CD4-positive, alpha-beta memory T cell (primary cell): ENCODE data around the gene BIRC7. TPM values are rescaled to one million over a fixed set of nuclear protein-coding genes. Genes with fewer than 3 reads are reported as not detected.

Experiments
- CTCF ChIA-PET: fragments of 350-600 bp; sonication (Branson Sonifier 250); formaldehyde crosslinking; loops from one replicate; lab custom pipeline; 2021; ENCODE audit warnings: inconsistent platforms; ENCODE audit not compliant: partially characterized antibody; lab: Charles Lee
- POLR2A ChIA-PET: fragments of 350-600 bp; sonication (Branson Sonifier 250); formaldehyde crosslinking; loops from one replicate; lab custom pipeline; 2021; ENCODE audit not compliant: partially characterized antibody; lab: Charles Lee
- DNase-seq, 5 donors: peaks; one replicate each; pipeline versions ENCODE4 v3.0.0 to v3.0.0-alpha.2; 2020 to 2022; ENCODE audit warnings: mixed read lengths in 1 of 5
- H3K27ac ChIP-seq: one replicate; pipeline ENCODE4 v1.7.0; 2013; ENCODE audit warnings: low read depth, low read length
- H3K27me3 ChIP-seq: 2 replicates; pipeline ENCODE4 v1.7.0; 2013; ENCODE audit warnings: mild to moderate bottlenecking, low read length, moderate library complexity; ENCODE audit not compliant: insufficient read depth
- H3K36me3 ChIP-seq: 2 replicates; pipeline ENCODE4 v1.7.0; 2013; ENCODE audit warnings: mild to moderate bottlenecking, low read length, moderate library complexity; ENCODE audit not compliant: insufficient read depth
- H3K4me1 ChIP-seq: 2 replicates; pipeline ENCODE4 v1.7.0; 2013; ENCODE audit warnings: mild to moderate bottlenecking, low read length, moderate library complexity; ENCODE audit not compliant: insufficient read depth
- H3K4me3 ChIP-seq, 2 donors: one replicate each; pipeline ENCODE4 v1.7.0; 2013; ENCODE audit warnings: low read length in 2 of 2, mild to moderate bottlenecking in 1 of 2
- H3K9me3 ChIP-seq, 2 donors: one replicate each; pipeline ENCODE4 v1.7.0; 2013; ENCODE audit warnings: low read length in 2 of 2, control low read depth in 1 of 2; ENCODE audit not compliant: control insufficient read depth in 1 of 2
- H3K27ac Mint-ChIP-seq, 7 donors: one replicate each; pipeline ENCODE4 v1.8.0; 2020 to 2021; ENCODE audit warnings: mixed read lengths in 7 of 7, mild to moderate bottlenecking in 6 of 7, inconsistent platforms in 3 of 7, moderate library complexity in 3 of 7
- H3K27me3 Mint-ChIP-seq, 2 donors: one replicate each; pipeline ENCODE4 v1.8.0; 2020 to 2021; ENCODE audit warnings: mixed read lengths in 2 of 2
- H3K36me3 Mint-ChIP-seq, 2 donors: one replicate each; pipeline ENCODE4 v1.8.0; 2020 to 2021; ENCODE audit warnings: mixed read lengths in 2 of 2, inconsistent platforms in 1 of 2, mild to moderate bottlenecking in 1 of 2
- H3K4me1 Mint-ChIP-seq, 4 donors: one replicate each; pipeline ENCODE4 v1.8.0; 2020 to 2021; ENCODE audit warnings: mixed read lengths in 4 of 4, mild to moderate bottlenecking in 1 of 4
- H3K4me3 Mint-ChIP-seq, 8 donors: one replicate each; pipeline ENCODE4 v1.8.0; 2020 to 2021; ENCODE audit warnings: mixed read lengths in 8 of 8, mild to moderate bottlenecking in 7 of 8, moderate library complexity in 6 of 8, inconsistent platforms in 3 of 8
- H3K9me3 Mint-ChIP-seq, 8 donors: one replicate each; pipeline ENCODE4 v1.8.0; 2020 to 2021; ENCODE audit warnings: mixed read lengths in 8 of 8, mild to moderate bottlenecking in 5 of 8, inconsistent platforms in 3 of 8, moderate library complexity in 1 of 8
- intact Hi-C: fragments of 100-400 bp; cut with micrococcal nuclease; formaldehyde crosslinking; loops from one replicate; pipeline ENCODE4 v1.15.1; 2023
- polyA plus RNA-seq, 2 donors: library from polyadenylated mRNA; unstranded; fragments of 300-500 nt; fragmentation: Illumina TruSeq; gene quantifications; one replicate each; pipeline ENCODE4 v1.2.3, GENCODE V29; 2021
- total RNA-seq, 2 experiments: library from RNA; stranded (reverse); gene quantifications; one replicate each; pipeline ENCODE4 v1.2.3, GENCODE V29; 2021

BIRC7 gene
- total and polyA plus RNA-seq, 4 experiments from 2014 or later = not detected

- Mint-ChIP-seq H3K4me3 (peak overlapping the region; percentile 57 to 86 (median 78)), H3K36me3 (peaks cover 7 to 38% of the 10 kb centered on the region in 2 donors)
- POLR2A ChIA-PET = interaction anchor here (0.7 to 3.5 kb wide), 3 partner anchors 11 to 13 kb away, joined by 3 to 15 read pairs (median 4); partner anchors contain the start of gene ARFGAP1
Measured at GRCh38 chr20:63284083-63284440, 48.4 kb downstream of the BIRC7 start.

DNA sequence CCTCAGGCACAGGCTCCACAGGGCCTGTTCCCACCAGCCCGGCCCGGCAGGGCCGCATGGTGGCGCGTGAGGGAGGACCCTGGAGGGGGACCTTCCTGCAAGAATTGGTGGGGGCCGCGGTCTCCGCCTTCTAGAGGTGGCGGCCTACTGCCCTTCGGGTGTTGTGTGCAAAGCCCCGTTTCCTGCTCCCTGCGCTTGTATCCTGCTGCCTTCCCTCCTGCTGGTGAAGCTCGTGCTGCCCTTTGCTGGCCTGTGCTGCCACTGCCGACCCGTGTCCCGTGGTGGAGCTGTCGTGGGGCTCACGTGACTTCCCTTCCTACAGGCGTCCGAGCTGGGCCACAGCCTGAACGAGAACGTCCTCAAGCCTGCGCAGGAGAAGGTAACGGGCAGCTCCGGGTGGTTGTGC is 48.8 kb downstream of the BIRC7 start:
- H3K4me3 ChIP-seq = peak overlapping the region in 1 of 2 donors; percentile 18
- H3K27ac ChIP-seq = peak overlapping the region; percentile 9
- intact Hi-C loops = no loop called here
- H3K9me3 ChIP-seq = no peaks in the 10 kb centered on the region
- H3K4me1 ChIP-seq = no peaks in the 10 kb centered on the region
- Mint-ChIP-seq H3K27me3 (no peaks in the 10 kb centered on the region), H3K4me3 (peak overlapping the region; percentile 71 to 86 (median 83)), H3K9me3 (no peaks in the 10 kb centered on the region), H3K36me3 (peaks cover 7 to 34% of the 10 kb centered on the region in 2 donors), H3K27ac (peak overlapping the region in 4 of 7 donors; percentile 22 to 62 (median 49)), H3K4me1 (peaks cover 0 to 15% (median 2%) of the 10 kb centered on the region in 4 donors)
- H3K36me3 ChIP-seq = peaks cover 26% of the 10 kb centered on the region
- ChIA-PET CTCF (interaction anchor here (1.6 kb wide), 1 partner anchor 61 kb away, joined by 4 read pairs; no protein-coding TSS in a partner anchor), POLR2A (interaction anchor here (0.7 to 3.5 kb wide), 3 partner anchors 10 to 12 kb away, joined by 3 to 15 read pairs (median 4); partner anchors contain the start of gene ARFGAP1)
- DNase-seq = peak in 1 of 5 donors; percentile 20
- H3K27me3 ChIP-seq = no peaks in the 10 kb centered on the region

More at GRCh38 chr20:63284083-63284440, 48.4 kb downstream of the BIRC7 start:
- Mint-ChIP-seq H3K27ac (peak overlapping the region in 5 of 7 donors; percentile 50 to 90 (median 67)), H3K27me3 (no peaks in the 10 kb centered on the region), H3K4me1 (peaks cover 0 to 15% (median 2%) of the 10 kb centered on the region in 4 donors), H3K9me3 (no peaks in the 10 kb centered on the region)
- H3K36me3 ChIP-seq = peaks cover 31% of the 10 kb centered on the region
- H3K4me3 ChIP-seq = peak overlapping the region in 1 of 2 donors; percentile 18
- no peaks in the 10 kb centered on the region for H3K9me3 ChIP-seq
- DNase-seq = peak in 4 of 5 donors; percentile 24 to 36 (median 34)
- no peaks in the 10 kb centered on the region for H3K4me1 ChIP-seq
- H3K27me3 ChIP-seq = no peaks in the 10 kb centered on the region
- intact Hi-C loops = no loop called here
- CTCF ChIA-PET = interaction anchor here (1.6 kb wide), 1 partner anchor 61 kb away, joined by 4 read pairs; no protein-coding TSS in a partner anchor
- H3K27ac ChIP-seq = no peak overlapping the region

- Mint-ChIP-seq H3K4me3 (peak overlapping the region in 7 of 8 donors; percentile 71 to 86 (median 84)), H3K4me1 (peaks cover 0 to 15% (median 2%) of the 10 kb centered on the region in 4 donors), H3K36me3 (peaks cover 7 to 32% of the 10 kb centered on the region in 2 donors), H3K27me3 (no peaks in the 10 kb centered on the region), H3K27ac (peak overlapping the region in 3 of 7 donors; percentile 22 to 62 (median 57)), H3K9me3 (no peaks in the 10 kb centered on the region)
- Histone ChIP-seq H3K27ac (peak overlapping the region; percentile 9), H3K4me3 (peak overlapping the region in 1 of 2 donors; percentile 18), H3K36me3 (peaks cover 25% of the 10 kb centered on the region), H3K27me3 (no peaks in the 10 kb centered on the region), H3K9me3 (no peaks in the 10 kb centered on the region), H3K4me1 (no peaks in the 10 kb centered on the region)
- ChIA-PET CTCF (interaction anchor here (1.6 kb wide), 1 partner anchor 62 kb away, joined by 4 read pairs; no protein-coding TSS in a partner anchor), POLR2A (interaction anchor here (1.4 to 3.5 kb wide), 2 partner anchors 12 kb away, joined by 4 to 15 read pairs; partner anchors contain the start of gene ARFGAP1)
- DNase-seq = peak in 1 of 5 donors; percentile 19
- intact Hi-C loops = no loop called here
Measured at GRCh38 chr20:63284981-63285524, 49.3 kb downstream of the BIRC7 start.

DNA sequence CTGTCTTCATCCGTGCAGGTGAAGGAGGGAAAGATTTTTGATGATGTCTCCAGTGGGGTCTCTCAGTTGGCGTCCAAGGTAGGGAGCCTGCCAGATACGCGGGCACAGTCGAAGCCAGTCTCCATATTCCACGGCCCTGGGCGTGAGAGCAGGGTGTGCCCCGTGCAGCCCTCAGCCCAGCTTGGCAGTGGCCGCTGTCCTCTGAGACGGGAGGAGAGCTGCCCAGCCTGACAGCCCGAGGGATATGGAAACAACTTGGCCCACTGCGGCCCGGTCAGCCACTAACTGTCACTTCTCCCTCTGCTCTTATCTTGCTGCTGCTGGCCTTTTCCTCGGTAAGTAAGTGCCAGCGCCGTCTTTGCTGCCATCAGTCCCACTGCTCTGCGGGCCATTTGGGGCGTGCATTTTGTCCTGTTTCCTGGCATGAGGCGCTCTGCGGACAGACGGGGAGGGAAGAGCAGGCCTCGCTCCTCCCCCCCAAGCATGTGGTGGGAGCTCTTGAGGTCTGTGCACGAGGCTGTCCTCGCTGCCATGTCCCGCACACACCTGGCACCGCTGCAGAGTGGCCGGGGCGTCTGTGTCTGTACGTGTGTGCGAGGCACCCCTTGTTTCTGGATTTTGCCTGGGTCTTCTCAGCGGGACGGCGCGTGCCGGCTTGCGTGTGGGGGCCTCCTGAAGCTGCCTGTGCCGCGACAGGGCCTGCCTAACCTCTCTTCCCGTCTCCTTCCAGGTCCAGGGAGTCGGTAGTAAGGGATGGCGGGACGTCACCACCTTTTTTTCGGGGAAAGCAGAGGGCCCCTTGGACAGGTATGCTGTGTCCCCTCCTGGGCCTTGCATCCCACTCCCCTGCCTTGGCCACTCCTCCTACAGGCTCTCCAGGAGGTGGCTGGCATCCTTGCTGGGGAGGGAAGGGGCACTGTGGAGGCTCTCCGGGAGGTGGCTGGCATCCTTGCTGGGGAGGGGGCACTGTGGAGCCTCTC is 50.2 kb downstream of the BIRC7 start:
- no peaks in the 10 kb centered on the region for H3K9me3 Mint-ChIP-seq
- POLR2A ChIA-PET = interaction anchor here (3.5 kb wide), 1 partner anchor 13 kb away, joined by 15 read pairs; the partner anchor contains the start of gene ARFGAP1

DNA sequence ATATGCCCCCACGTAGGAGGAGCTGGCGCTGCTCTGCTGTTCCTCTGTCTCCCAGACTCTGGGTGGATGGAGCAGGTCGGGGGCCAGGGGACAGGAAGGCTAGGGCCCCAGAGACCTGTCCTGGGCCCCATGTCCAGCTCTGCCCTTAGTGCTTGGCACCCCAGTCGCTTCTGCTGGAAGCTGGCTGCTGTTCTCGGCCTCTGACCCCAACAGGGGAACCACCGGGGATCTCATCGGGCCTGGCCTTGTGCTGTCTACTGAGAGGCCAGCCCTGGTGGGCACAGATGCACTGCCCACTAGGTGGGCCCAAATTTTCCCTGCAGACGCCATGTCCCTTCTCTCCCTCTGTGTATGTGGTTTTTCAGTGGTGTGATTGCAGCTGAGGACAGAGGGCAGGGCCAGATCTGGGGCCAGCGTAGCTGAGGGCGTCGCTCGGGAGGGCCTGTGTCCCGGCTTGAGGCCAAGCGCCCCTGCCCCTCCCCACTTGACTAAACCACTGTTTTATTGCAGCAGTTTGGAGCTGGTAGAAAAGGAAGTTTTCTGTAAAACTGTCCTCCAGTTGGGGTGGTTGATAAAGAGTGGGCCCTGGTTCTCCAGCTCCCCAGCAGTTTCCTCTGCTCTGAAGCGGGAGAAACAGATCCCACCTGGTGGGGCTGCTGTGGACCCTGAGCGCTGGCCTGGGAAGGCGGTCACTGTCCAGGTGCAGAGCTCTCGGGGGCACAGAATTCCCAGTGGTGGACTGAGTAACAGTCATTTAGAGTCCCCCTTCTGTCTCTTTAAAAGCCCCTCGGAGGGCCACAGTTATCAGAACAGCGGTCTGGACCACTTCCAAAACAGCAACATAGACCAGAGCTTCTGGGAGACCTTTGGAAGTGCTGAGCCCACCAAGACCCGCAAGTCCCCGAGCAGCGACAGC is 51.3 kb downstream of the BIRC7 start:
- Histone ChIP-seq H3K9me3 (no peaks in the 10 kb centered on the region), H3K4me3 (no peak overlapping the region), H3K4me1 (no peaks in the 10 kb centered on the region), H3K27me3 (no peaks in the 10 kb centered on the region), H3K27ac (no peak overlapping the region), H3K36me3 (peaks cover 17% of the 10 kb centered on the region)
- Mint-ChIP-seq H3K36me3 (peaks cover 3 to 26% of the 10 kb centered on the region in 2 donors), H3K4me1 (peaks cover 0 to 15% (median 2%) of the 10 kb centered on the region in 4 donors), H3K27me3 (no peaks in the 10 kb centered on the region), H3K27ac (no peak overlapping the region), H3K9me3 (no peaks in the 10 kb centered on the region), H3K4me3 (no peak overlapping the region)
- CTCF ChIA-PET = no interaction called here
- intact Hi-C loops = no loop called here
- peak in 1 of 5 donors; percentile 23 for DNase-seq
- POLR2A ChIA-PET = no interaction called here

More for the DNA sequence above, 50.2 kb downstream of the BIRC7 start:
- H3K4me1 ChIP-seq = no peaks in the 10 kb centered on the region
- H3K4me1 Mint-ChIP-seq = peaks cover 0 to 15% (median 2%) of the 10 kb centered on the region in 4 donors
- H3K27me3 Mint-ChIP-seq = no peaks in the 10 kb centered on the region
- no peaks in the 10 kb centered on the region for H3K27me3 ChIP-seq
- H3K4me3 ChIP-seq = no peak overlapping the region
- H3K36me3 Mint-ChIP-seq = peaks cover 3 to 26% of the 10 kb centered on the region in 2 donors
- H3K27ac ChIP-seq = no peak overlapping the region
- peak in 1 of 5 donors; percentile 28 for DNase-seq
- peaks cover 17% of the 10 kb centered on the region for H3K36me3 ChIP-seq
- H3K4me3 Mint-ChIP-seq = peak overlapping the region in 2 of 8 donors; percentile 49 to 52
- intact Hi-C loops = no loop called here
- CTCF ChIA-PET = no interaction called here
- peak overlapping the region in 1 of 7 donors; percentile 46 for H3K27ac Mint-ChIP-seq
- no peaks in the 10 kb centered on the region for H3K9me3 ChIP-seq
